Sigmoid colon (tissue), 7 donors: Measurements from ENCODE around the gene CHRNB2. TPM values are rescaled to one million over a fixed set of nuclear protein-coding genes. Genes with fewer than 3 reads are reported as not detected.

ENCODE experiments used
- DNase-seq: peaks from one replicate; pipeline ENCODE4 v3.0.0-alpha.2; 2019
- H3K27ac ChIP-seq, 4 donors: fragments of 200-600 bp; sonication (generic); one replicate each; pipeline ENCODE4 v1.5.1; 2016 to 2019; ENCODE audit warnings: mild to moderate bottlenecking in 1 of 4
- H3K27me3 ChIP-seq, 3 donors: fragments of 200-600 bp; sonication (generic); one replicate each; pipeline ENCODE4 v1.5.1; 2019; ENCODE audit warnings: mild to moderate bottlenecking in 1 of 3
- H3K36me3 ChIP-seq, 4 donors: fragments of 200-600 bp; sonication (generic); one replicate each; pipeline ENCODE4 v1.5.1; 2016 to 2019
- H3K4me1 ChIP-seq, 4 donors: fragments of 200-600 bp; sonication (generic); one replicate each; pipeline ENCODE4 v1.5.1; 2017 to 2019
- H3K4me3 ChIP-seq, 4 donors: fragments of 200-600 bp; sonication (generic); one replicate each; pipeline ENCODE4 v1.5.1; 2017 to 2019; ENCODE audit warnings: mild to moderate bottlenecking in 2 of 4, moderate library complexity in 1 of 4
- H3K9me3 ChIP-seq, 4 donors: fragments of 200-600 bp in 3 of 4; sonication (generic) in 3 of 4; one replicate each; pipeline versions ENCODE4 v1.5.1 to v1.6.1; 2013 to 2019
- CTCF ChIP-seq, 4 experiments: fragments of 450-650 bp in 3 of 4; fragments of 200-600 bp in 1 of 4; IDR thresholded peaks; one replicate each; pipeline ENCODE4 v1.5.1; 2016 to 2019; ENCODE audit warnings: antibody characterized with exemption in 4 of 4, mild to moderate bottlenecking in 3 of 4, moderate library complexity in 2 of 4
- EP300 ChIP-seq, 4 donors: sonication (generic); formaldehyde crosslinking; IDR thresholded peaks; one replicate each; pipeline ENCODE4 v1.6.1; 2017; ENCODE audit warnings: antibody characterized with exemption in 4 of 4
- POLR2A ChIP-seq, 2 donors: fragments of 450-650 bp; IDR thresholded peaks; one replicate each; pipeline ENCODE4 v1.6.1; 2016; ENCODE audit warnings: antibody characterized with exemption in 2 of 2, mild to moderate bottlenecking in 2 of 2, moderate library complexity in 2 of 2
- POLR2AphosphoS5 ChIP-seq, 4 donors: sonication (generic); formaldehyde crosslinking; IDR thresholded peaks; one replicate each; pipeline ENCODE4 v1.6.1; 2017; ENCODE audit warnings: antibody characterized with exemption in 4 of 4
- WGBS, 2 donors: extraction: QIAGEN DNeasy Blood & Tissue Kit; methylation state at CpG; one replicate each; pipeline ENCODE4 v1.1.7; 2013; 5-methylcytosine and 5-hydroxymethylcytosine counted together
- intact Hi-C: fragments of 100-400 bp; cut with DNase I; formaldehyde crosslinking; loops from one replicate; pipeline ENCODE4 v1.15.1; 2023
- polyA plus RNA-seq, 3 donors: library from polyadenylated mRNA; stranded (reverse); fragments of 200-250 nt; gene quantifications; one replicate each; pipeline ENCODE4 v1.2.3, GENCODE V29; 2013
- total RNA-seq, 4 donors: library from RNA; depleted of rRNA; stranded (reverse); fragments of >200 nt; gene quantifications; one replicate each; pipeline ENCODE4 v1.1.0, GENCODE V29; 2016
- donor health status: healthy with polysubstance abuse.
- donor health status: Bipolar disorder and iron deficiency.
- donor health status: healthy.

Gene CHRNB2
- total and polyA plus RNA-seq, 7 donors, result under 0.01 to 1.7 (median 0.95) TPM; not detected in 2

DNA sequence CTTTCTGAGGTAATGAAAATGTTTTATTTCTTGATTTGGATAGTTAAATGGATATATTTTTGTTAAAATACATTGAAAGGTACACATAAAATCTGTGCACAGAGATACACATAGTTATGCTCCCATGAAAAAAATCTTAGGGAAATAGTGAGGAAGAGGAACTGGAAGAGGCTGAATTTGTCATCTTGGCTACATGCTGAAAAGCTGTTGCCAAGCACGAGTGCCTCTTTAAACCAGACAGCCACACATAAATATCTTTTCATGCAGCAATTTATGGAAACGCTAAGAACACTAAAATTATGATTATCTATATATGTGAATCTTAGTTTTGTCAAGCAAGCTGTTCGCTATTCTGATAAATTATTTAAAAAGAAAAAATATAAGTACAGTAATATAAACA lies 53.2 kb downstream of the CHRNB2 start:
- intact Hi-C loops, result no loop called here
- H3K4me1 ChIP-seq, result peaks cover 0 to 12% (median 5%) of the 10 kb centered on the region in 4 donors
- no peaks in the 10 kb centered on the region for H3K36me3 ChIP-seq

DNA sequence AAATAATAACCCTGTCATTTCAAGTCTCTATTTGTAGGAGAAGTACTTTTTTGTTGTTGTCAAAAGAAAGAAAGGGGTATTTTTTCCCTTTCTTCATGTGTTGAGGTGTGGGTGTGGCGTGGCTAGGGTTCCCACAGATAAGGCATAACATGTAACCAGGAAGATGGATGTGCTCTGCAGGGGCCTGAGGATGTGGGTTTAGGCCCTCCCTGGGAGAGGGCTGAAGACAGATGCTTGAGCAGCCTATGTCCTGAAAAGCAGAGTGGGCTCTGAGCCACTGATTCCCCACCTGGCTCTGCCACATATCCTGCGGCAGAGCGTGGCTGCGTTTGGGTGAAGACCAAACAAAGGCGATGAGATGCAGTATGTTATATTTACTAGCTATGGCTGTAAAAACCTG lies 54.3 kb downstream of the CHRNB2 start:
- peaks cover 0 to 16% (median 11%) of the 10 kb centered on the region in 4 donors for H3K4me1 ChIP-seq
- no peak overlapping the region for H3K27ac ChIP-seq
- no peak for DNase-seq
- intact Hi-C loops, result no loop called here
- H3K4me3 ChIP-seq, result no peak overlapping the region
- TF ChIP-seq POLR2A (IDR thresholded peaks at IDR 0.05) (no peak), CTCF (IDR thresholded peaks at IDR 0.05) (no peak)
- 67 to 89% methylated on average over 5 of the region's 5 CpGs for WGBS, 2 donors
- H3K27me3 ChIP-seq, result no peaks in the 10 kb centered on the region
- no peaks in the 10 kb centered on the region for H3K9me3 ChIP-seq
- H3K36me3 ChIP-seq, result no peaks in the 10 kb centered on the region

More for the DNA sequence above, 53.2 kb downstream of the CHRNB2 start:
- DNase-seq, result no peak
- H3K27ac ChIP-seq, result no peak overlapping the region
- H3K4me3 ChIP-seq, result no peak overlapping the region
- H3K27me3 ChIP-seq, result no peaks in the 10 kb centered on the region
- TF ChIP-seq POLR2AphosphoS5 (IDR thresholded peaks at IDR 0.05) (no peak), CTCF (IDR thresholded peaks at IDR 0.05) (no peak), EP300 (IDR thresholded peaks at IDR 0.05) (no peak), POLR2A (IDR thresholded peaks at IDR 0.05) (no peak)
- WGBS, 2 donors, result 81 to 82% methylated on average over 3 of the region's 3 CpGs
- H3K9me3 ChIP-seq, result no peaks in the 10 kb centered on the region

GRCh38 chr1:154622503-154623039 lies 55.0 kb downstream of the CHRNB2 start:
- H3K36me3 ChIP-seq, result no peaks in the 10 kb centered on the region
- H3K9me3 ChIP-seq, result no peaks in the 10 kb centered on the region
- no peaks in the 10 kb centered on the region for H3K27me3 ChIP-seq
- TF ChIP-seq POLR2A (IDR thresholded peaks at IDR 0.05), result no peak
- TF ChIP-seq POLR2AphosphoS5 (IDR thresholded peaks at IDR 0.05), result no peak
- TF ChIP-seq CTCF (IDR thresholded peaks at IDR 0.05), result no peak
- no peak for TF ChIP-seq EP300 (IDR thresholded peaks at IDR 0.05)
- DNase-seq, result no peak
- H3K4me1 ChIP-seq, result peaks cover 0 to 18% (median 12%) of the 10 kb centered on the region in 4 donors
- intact Hi-C loops, result no loop called here
- no peak overlapping the region for H3K4me3 ChIP-seq
- no peak overlapping the region for H3K27ac ChIP-seq

GRCh38 chr1:154623358-154623757 lies 55.8 kb downstream of the CHRNB2 start:
- no peaks in the 10 kb centered on the region for H3K9me3 ChIP-seq
- TF ChIP-seq EP300 (IDR thresholded peaks at IDR 0.05) (no peak), CTCF (IDR thresholded peaks at IDR 0.05) (no peak), POLR2A (IDR thresholded peaks at IDR 0.05) (no peak), POLR2AphosphoS5 (IDR thresholded peaks at IDR 0.05) (no peak)
- DNase-seq, result no peak
- no peaks in the 10 kb centered on the region for H3K36me3 ChIP-seq
- WGBS, 2 donors, result 73 to 74% methylated on average over 3 of the region's 3 CpGs
- peaks cover 0 to 22% (median 12%) of the 10 kb centered on the region in 4 donors for H3K4me1 ChIP-seq
- intact Hi-C loops, result no loop called here
- no peak overlapping the region for H3K27ac ChIP-seq
- no peaks in the 10 kb centered on the region for H3K27me3 ChIP-seq
- H3K4me3 ChIP-seq, result no peak overlapping the region
